Thyroid gland (tissue), 4 donors: ENCODE measurements around the gene SPARC.

ENCODE experiments used
- POLR2A ChIP-seq, 2 donors: fragments of 450-650 bp; IDR thresholded peaks; one replicate each; pipeline ENCODE4 v1.6.1; 2017; ENCODE audit warnings: antibody characterized with exemption in 2 of 2, mild to moderate bottlenecking in 2 of 2, moderate library complexity in 1 of 2
- TF ChIP-seq, protein P1 (sequence below), 6 experiments: fragments of 200-600 bp in 3 of 6; fragments of 450-650 bp in 3 of 6; sonication (generic) in 3 of 6; IDR thresholded peaks; one replicate each; pipeline ENCODE4 v1.5.1; 2016 to 2019; ENCODE audit warnings: antibody characterized with exemption in 6 of 6, mild to moderate bottlenecking in 2 of 6, inconsistent platforms in 1 of 6, moderate library complexity in 1 of 6

DNA sequence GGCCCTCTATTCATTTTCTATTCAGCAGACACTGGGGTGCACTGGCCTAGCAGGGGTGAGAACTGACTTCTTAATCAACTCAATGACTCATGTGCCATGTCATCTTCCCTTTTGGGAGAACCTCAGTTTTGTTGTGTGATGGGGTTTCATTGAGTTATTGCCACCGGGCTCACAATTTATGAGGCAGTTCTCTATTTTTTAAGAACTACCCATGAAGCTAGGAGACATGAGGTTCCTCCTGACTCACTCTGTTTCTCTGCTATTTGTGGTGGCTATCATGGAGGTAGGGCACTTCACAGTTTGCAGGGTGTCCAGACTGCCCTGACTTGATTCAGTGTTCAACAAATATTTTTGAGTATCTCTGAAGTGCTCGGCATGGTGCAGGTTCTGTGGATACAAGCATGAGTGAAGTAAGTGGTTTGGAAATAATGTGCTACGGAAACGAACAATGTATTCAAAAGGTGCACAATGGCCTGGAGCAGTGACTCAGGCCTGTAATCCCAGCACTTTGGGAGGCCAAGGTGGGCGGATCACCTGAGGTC lies 39.3 kb downstream of the SPARC start:
- TF ChIP-seq, protein P1, sequence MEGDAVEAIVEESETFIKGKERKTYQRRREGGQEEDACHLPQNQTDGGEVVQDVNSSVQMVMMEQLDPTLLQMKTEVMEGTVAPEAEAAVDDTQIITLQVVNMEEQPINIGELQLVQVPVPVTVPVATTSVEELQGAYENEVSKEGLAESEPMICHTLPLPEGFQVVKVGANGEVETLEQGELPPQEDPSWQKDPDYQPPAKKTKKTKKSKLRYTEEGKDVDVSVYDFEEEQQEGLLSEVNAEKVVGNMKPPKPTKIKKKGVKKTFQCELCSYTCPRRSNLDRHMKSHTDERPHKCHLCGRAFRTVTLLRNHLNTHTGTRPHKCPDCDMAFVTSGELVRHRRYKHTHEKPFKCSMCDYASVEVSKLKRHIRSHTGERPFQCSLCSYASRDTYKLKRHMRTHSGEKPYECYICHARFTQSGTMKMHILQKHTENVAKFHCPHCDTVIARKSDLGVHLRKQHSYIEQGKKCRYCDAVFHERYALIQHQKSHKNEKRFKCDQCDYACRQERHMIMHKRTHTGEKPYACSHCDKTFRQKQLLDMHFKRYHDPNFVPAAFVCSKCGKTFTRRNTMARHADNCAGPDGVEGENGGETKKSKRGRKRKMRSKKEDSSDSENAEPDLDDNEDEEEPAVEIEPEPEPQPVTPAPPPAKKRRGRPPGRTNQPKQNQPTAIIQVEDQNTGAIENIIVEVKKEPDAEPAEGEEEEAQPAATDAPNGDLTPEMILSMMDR (IDR thresholded peaks at IDR 0.05) = no peak
- TF ChIP-seq POLR2A (IDR thresholded peaks at IDR 0.05) = no peak
